K562 (cell line): ENCODE measurements around the gene TXNL1. TPM values are rescaled to one million over a fixed set of nuclear protein-coding genes. Genes with fewer than 3 reads are reported as not detected.

Source experiments
- ADNP ChIP-seq: fragments of 200-800 bp; sonication (Bioruptor generic); IDR thresholded peaks from 2 replicates; pipeline ENCODE4 v1.6.1; 2016; ENCODE audit warnings: missing genetic modification characterization, missing compliant biosample characterization
- CLOCK ChIP-seq: fragments of 250-450 bp; sonication (Bioruptor Pico); IDR thresholded peaks from 2 replicates; pipeline ENCODE4 v1.4.0; 2020; ENCODE audit warnings: mild to moderate bottlenecking, moderate library complexity, borderline replicate concordance
- DACH1 ChIP-seq: fragments of 450-650 bp; IDR thresholded peaks from 2 replicates; pipeline ENCODE4 v1.6.1; 2018; ENCODE audit not compliant: partially characterized antibody
- FOSL1 ChIP-seq: fragments of 200-800 bp; sonication (Bioruptor generic); conservative IDR thresholded peaks from 2 replicates; pipeline ENCODE4 v1.6.1; 2016; ENCODE audit warnings: missing genetic modification characterization, missing compliant biosample characterization
- GABPB1 ChIP-seq: sonication (generic); formaldehyde crosslinking; IDR thresholded peaks from 2 replicates; pipeline ENCODE4 v1.8.0; 2022; ENCODE audit warnings: mild to moderate bottlenecking, missing genetic modification reagents
- HDAC6 ChIP-seq: IDR thresholded peaks from 2 replicates; pipeline ENCODE4 v1.6.1; 2012; ENCODE audit warnings: low read depth, mild to moderate bottlenecking, control low read depth, inconsistent platforms, low read length, moderate library complexity
- NCOA4 ChIP-seq: fragments of 450-650 bp; IDR thresholded peaks from 2 replicates; pipeline ENCODE4 v1.6.1; 2018; ENCODE audit warnings: mild to moderate bottlenecking; ENCODE audit not compliant: partially characterized antibody
- NELFE ChIP-seq: IDR thresholded peaks from 2 replicates; pipeline ENCODE4 v1.6.1; 2011; ENCODE audit warnings: mild to moderate bottlenecking; ENCODE audit not compliant: insufficient read depth, insufficient read length
- NRF1 ChIP-seq, 2 experiments: fragments of 450-650 bp; IDR thresholded peaks in 1 of 2; conservative IDR thresholded peaks in 1 of 2; 2 replicates each; pipeline ENCODE4 v1.6.1; 2014; ENCODE audit warnings: mild to moderate bottlenecking in 2 of 2
- RBM17 ChIP-seq: fragments of 200-400 bp; formaldehyde crosslinking; IDR thresholded peaks from 2 replicates; pipeline ENCODE4 v1.6.1; 2017; ENCODE audit warnings: low read depth, mild to moderate bottlenecking, low read length, borderline replicate concordance
- RFX1 ChIP-seq: fragments of 450-650 bp; IDR thresholded peaks from 2 replicates; pipeline ENCODE4 v1.6.1; 2016; ENCODE audit warnings: mild to moderate bottlenecking, moderate library complexity
- TEAD4 ChIP-seq, 2 experiments: sonication (generic) in 1 of 2; formaldehyde crosslinking in 1 of 2; IDR thresholded peaks; 2 replicates each; pipeline versions ENCODE4 v1.6.1 to v1.8.0; 2012 to 2022; ENCODE audit warnings: borderline replicate concordance in 1 of 2, inconsistent platforms in 1 of 2, low read length in 1 of 2, mild to moderate bottlenecking in 1 of 2, missing genetic modification reagents in 1 of 2
- ZNF354B ChIP-seq: fragments of 250-450 bp; sonication (Bioruptor Pico); IDR thresholded peaks from 2 replicates; pipeline ENCODE4 v1.4.0; 2020
- ZNF75A ChIP-seq: fragments of 450-650 bp; formaldehyde crosslinking; IDR thresholded peaks from 2 replicates; pipeline ENCODE4 v1.4.0; 2020; ENCODE audit warnings: mild to moderate bottlenecking
- polyA plus RNA-seq, 8 experiments: library from polyadenylated mRNA; depleted of rRNA in 4 of 8; stranded (reverse) in 5 of 8; unstranded in 3 of 8; fragments of >200 nt; fragmentation: Nextera tagmentation in 2 of 8; fragmentation: Illumina TruSeq in 1 of 8; extraction: Ambion mirVana in 2 of 8; extraction: Trizol in 1 of 8; gene quantifications; 2 replicates each; pipeline versions ENCODE4 v1.2.1 to v1.2.3, GENCODE V29; 2011 to 2014; ENCODE audit warnings: inconsistent platforms in 1 of 8, missing spikeins in 1 of 8
- total RNA-seq, 7 experiments: library from RNA; depleted of rRNA in 6 of 7; stranded (reverse); fragments of >200 nt in 6 of 7; fragmentation: Illumina TruSeq in 2 of 7; extraction: Trizol in 2 of 7; gene quantifications; 2 replicates each; pipeline versions ENCODE4 v1.2.1 to v1.2.3, GENCODE V29; 2011 to 2021; ENCODE audit warnings: low replicate concordance in 1 of 7
- TF ChIP-seq, protein P1 (sequence below): IDR thresholded peaks from 2 replicates; pipeline ENCODE4 v1.6.1; 2011; ENCODE audit warnings: borderline replicate concordance, low read depth, mild to moderate bottlenecking, moderate library complexity, low read length; ENCODE audit not compliant: insufficient read depth, poor library complexity, severe bottlenecking
- TF ChIP-seq, protein P2 (sequence below): fragments of 150-350 bp; conservative IDR thresholded peaks from 2 replicates; pipeline ENCODE4 v1.6.1; 2014; ENCODE audit warnings: low read length

Gene TXNL1
- total and polyA plus RNA-seq, 9 of the 15 experiments (the other 6 are each of a cell fraction or from before 2014, with no cell fraction given) = 45.4 to 103 (median 65.7) TPM

DNA sequence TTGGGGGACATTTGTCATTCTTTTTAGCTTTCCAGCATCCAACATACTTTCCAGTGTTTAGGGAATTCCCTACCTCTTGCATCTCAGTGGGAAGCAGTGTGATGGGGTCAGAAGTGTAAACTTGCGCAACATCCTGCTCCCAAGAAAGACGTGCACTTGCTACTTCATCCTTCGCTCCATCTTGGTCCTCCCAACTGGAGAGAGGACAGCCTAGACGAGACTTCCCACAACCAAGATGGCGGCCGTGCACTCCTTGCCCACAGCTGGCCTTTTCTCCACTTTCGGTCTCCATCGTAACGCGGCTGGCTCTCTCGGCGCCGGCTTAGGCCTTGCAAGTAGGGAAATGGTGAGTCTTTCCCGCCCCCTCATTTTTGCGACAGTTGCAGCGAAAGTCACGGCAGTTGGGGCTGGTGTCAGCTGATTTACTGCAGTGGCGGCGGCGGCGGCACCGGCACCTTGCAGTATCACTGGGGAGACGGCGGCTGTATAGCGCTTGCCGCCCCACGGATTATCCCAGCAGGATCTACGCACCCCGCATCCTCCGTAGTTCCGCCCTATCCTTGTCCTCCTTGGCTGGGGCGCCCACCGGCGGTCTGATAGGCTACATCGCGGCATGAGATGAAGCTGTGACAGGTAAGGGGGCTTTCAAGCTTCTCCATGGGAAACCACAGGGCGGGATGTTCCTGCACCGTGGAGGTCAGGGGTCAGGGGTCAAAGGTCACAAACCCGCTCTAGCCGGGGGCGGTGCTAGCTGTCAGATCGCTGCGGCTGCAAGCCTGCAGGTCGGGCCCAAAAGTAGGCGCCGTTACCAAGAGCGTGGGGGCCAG, 12.8 kb upstream of the TXNL1 start, which contains the start of gene WDR7 (continued):
- TF ChIP-seq, protein P1, sequence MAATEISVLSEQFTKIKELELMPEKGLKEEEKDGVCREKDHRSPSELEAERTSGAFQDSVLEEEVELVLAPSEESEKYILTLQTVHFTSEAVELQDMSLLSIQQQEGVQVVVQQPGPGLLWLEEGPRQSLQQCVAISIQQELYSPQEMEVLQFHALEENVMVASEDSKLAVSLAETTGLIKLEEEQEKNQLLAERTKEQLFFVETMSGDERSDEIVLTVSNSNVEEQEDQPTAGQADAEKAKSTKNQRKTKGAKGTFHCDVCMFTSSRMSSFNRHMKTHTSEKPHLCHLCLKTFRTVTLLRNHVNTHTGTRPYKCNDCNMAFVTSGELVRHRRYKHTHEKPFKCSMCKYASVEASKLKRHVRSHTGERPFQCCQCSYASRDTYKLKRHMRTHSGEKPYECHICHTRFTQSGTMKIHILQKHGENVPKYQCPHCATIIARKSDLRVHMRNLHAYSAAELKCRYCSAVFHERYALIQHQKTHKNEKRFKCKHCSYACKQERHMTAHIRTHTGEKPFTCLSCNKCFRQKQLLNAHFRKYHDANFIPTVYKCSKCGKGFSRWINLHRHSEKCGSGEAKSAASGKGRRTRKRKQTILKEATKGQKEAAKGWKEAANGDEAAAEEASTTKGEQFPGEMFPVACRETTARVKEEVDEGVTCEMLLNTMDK = no peak
- TF ChIP-seq GABPB1 (CRISPR knock-in tag) = peak; percentile 46; the same call in 1 of the 2 replicates
- TF ChIP-seq NELFE = no peak
- no peak for TF ChIP-seq ZNF75A (CRISPR knock-in tag)
- TF ChIP-seq, protein P2, sequence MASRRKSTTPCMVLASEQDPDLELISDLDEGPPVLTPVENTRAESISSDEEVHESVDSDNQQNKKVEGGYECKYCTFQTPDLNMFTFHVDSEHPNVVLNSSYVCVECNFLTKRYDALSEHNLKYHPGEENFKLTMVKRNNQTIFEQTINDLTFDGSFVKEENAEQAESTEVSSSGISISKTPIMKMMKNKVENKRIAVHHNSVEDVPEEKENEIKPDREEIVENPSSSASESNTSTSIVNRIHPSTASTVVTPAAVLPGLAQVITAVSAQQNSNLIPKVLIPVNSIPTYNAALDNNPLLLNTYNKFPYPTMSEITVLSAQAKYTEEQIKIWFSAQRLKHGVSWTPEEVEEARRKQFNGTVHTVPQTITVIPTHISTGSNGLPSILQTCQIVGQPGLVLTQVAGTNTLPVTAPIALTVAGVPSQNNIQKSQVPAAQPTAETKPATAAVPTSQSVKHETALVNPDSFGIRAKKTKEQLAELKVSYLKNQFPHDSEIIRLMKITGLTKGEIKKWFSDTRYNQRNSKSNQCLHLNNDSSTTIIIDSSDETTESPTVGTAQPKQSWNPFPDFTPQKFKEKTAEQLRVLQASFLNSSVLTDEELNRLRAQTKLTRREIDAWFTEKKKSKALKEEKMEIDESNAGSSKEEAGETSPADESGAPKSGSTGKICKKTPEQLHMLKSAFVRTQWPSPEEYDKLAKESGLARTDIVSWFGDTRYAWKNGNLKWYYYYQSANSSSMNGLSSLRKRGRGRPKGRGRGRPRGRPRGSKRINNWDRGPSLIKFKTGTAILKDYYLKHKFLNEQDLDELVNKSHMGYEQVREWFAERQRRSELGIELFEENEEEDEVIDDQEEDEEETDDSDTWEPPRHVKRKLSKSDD = no peak
- TF ChIP-seq CLOCK = no peak
- no peak; the same call in 1 of the 2 replicates for TF ChIP-seq FOSL1
- TF ChIP-seq TEAD4 (IDR thresholded peaks at IDR 0.05; ENCODE audit: low read length) = no peak
- no peak for TF ChIP-seq TEAD4 (CRISPR knock-in tag; IDR thresholded peaks at IDR 0.05; ENCODE audit: borderline replicate concordance)
- TF ChIP-seq ZNF354B (CRISPR knock-in tag) = no peak
- TF ChIP-seq NRF1 (conservative IDR thresholded peaks at IDR 0.05 in 1 of 2, IDR thresholded peaks at IDR 0.05 in 1 of 2) = peak; percentile 60 to 74
- TF ChIP-seq RFX1 = peak; percentile 84
- TF ChIP-seq HDAC6 = no peak
- TF ChIP-seq DACH1 = peak; percentile 75
- no peak for TF ChIP-seq RBM17
- TF ChIP-seq NCOA4 = no peak
- no peak for TF ChIP-seq ADNP (tag)
